GM21360 (cell line): Measurements from ENCODE around the gene AGA.

ENCODE experiments used
- ATAC-seq: cut with Tn5 transposase; IDR thresholded peaks from one replicate; pipeline ENCODE4 v1.9.1; 2021; ENCODE audit warnings: mild to moderate bottlenecking, moderate library complexity; ENCODE audit not compliant: unreplicated experiment

AGA gene

GRCh38 chr4:177447417-177448004, 5.3 kb upstream of the AGA start:
- ATAC-seq: no peak

- ATAC-seq: no peak
These were observed 4.3 kb upstream of the AGA start for GRCh38 chr4:177446586-177446985.

GRCh38 chr4:177444911-177445736, 2.9 kb upstream of the AGA start:
- no peak for ATAC-seq

GRCh38 chr4:177441061-177441802, 1.0 kb downstream of the AGA start:
- peak; percentile 43 for ATAC-seq

- no peak for ATAC-seq
These were observed 5.8 kb downstream of the AGA start for GRCh38 chr4:177436456-177436855.

GRCh38 chr4:177434667-177435066, 7.6 kb downstream of the AGA start:
- ATAC-seq: no peak

- ATAC-seq: no peak
These were observed 15.0 kb downstream of the AGA start for GRCh38 chr4:177427192-177427591.

GRCh38 chr4:177419434-177419833, 22.8 kb downstream of the AGA start:
- ATAC-seq: no peak

GRCh38 chr4:177413656-177414055, 28.6 kb downstream of the AGA start:
- no peak for ATAC-seq

- ATAC-seq: no peak
These were observed 29.2 kb downstream of the AGA start for GRCh38 chr4:177413076-177413475.

GRCh38 chr4:177411996-177412395, 30.2 kb downstream of the AGA start:
- ATAC-seq: no peak

- no peak for ATAC-seq
These were observed 31.7 kb downstream of the AGA start for GRCh38 chr4:177410566-177410965.

- no peak for ATAC-seq
These were observed 34.2 kb downstream of the AGA start for GRCh38 chr4:177408023-177408422.

- ATAC-seq: no peak
These were observed 36.7 kb downstream of the AGA start for GRCh38 chr4:177405508-177405907.

- ATAC-seq: no peak
These were observed 37.3 kb downstream of the AGA start for GRCh38 chr4:177404986-177405385.

- ATAC-seq: no peak
These were observed 37.9 kb downstream of the AGA start for GRCh38 chr4:177404342-177404741.

GRCh38 chr4:177403746-177404145, 38.5 kb downstream of the AGA start:
- ATAC-seq: no peak

- no peak for ATAC-seq
These were observed 40.5 kb downstream of the AGA start for GRCh38 chr4:177401658-177402273.

GRCh38 chr4:177400030-177400429, 42.2 kb downstream of the AGA start:
- ATAC-seq: no peak

- no peak for ATAC-seq
These were observed 45.9 kb downstream of the AGA start for GRCh38 chr4:177396352-177396751.

- peak; percentile 69 for ATAC-seq
These were observed 49.0 kb downstream of the AGA start for GRCh38 chr4:177393236-177393635.
